HG03097 (cell line): ENCODE measurements around the gene PPIA.
A peak's percentile ranks its signal among the peaks of the same experiment; 100 is the strongest.
"Not testable (repeated sequence)": the region's sequence is repeated elsewhere in the genome, so short reads cannot be mapped to it uniquely, and the experiment has no call there.

Experiments
- ATAC-seq: cut with Tn5 transposase; IDR thresholded peaks from one replicate; pipeline ENCODE4 v1.9.1; 2021; ENCODE audit not compliant: unreplicated experiment, low FRiP score

Gene PPIA

DNA sequence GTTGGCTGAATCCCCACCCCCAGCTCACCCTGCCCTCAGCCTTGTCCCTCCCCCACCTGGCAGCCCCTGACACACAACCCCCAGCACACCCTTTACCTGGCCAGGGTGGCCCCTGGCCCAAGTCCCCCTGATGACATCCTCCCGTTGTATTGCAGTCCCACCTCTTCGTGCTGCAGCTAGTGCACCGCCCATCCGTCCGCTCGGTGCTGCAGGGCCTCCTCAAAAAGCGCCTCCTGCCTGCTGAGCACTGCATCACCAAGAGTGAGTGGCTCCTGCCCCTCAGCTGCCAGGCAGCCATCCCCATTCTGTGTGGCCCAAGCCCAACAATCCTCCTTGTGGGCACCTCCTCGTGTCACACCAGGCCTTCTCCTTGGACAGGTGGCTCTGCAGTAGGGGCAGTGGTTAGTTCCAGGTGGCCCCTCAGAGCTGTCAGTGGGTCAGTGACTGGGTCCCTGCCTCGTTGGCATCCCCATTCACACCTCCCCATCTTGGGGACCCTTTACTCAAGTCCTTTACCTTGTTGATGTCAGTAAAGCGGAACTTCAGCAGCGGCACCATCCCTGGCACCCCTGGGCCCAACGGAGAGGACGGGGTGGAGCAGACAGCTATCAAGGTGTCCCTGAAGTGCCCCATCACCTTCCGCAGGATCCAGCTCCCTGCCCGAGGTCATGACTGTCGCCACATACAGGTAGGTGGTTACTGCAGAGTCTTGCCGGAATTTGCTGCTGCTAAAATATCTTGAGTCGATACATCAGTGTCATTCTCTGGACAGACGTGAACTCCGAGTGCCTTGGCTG lies 33.6 kb upstream of the PPIA start:
- no peak for ATAC-seq

DNA sequence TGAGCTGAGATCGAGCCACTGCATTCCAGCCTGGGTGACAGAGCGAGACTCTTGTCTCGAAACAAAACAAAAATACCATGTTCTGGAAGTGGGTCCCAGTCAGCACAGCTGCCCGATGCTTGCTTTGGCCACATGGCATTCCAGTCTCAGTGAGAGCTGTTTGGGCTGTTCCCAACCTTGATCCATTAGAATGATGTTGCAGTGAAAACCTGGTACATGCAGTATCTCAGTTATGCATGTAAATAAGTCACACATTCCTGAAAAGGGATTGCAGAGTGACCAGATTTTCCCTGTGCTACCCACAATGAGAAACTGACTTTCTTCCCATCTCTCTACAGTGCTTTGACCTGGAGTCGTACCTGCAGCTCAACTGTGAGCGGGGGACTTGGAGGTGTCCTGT lies 32.4 kb upstream of the PPIA start:
- no peak for ATAC-seq

DNA sequence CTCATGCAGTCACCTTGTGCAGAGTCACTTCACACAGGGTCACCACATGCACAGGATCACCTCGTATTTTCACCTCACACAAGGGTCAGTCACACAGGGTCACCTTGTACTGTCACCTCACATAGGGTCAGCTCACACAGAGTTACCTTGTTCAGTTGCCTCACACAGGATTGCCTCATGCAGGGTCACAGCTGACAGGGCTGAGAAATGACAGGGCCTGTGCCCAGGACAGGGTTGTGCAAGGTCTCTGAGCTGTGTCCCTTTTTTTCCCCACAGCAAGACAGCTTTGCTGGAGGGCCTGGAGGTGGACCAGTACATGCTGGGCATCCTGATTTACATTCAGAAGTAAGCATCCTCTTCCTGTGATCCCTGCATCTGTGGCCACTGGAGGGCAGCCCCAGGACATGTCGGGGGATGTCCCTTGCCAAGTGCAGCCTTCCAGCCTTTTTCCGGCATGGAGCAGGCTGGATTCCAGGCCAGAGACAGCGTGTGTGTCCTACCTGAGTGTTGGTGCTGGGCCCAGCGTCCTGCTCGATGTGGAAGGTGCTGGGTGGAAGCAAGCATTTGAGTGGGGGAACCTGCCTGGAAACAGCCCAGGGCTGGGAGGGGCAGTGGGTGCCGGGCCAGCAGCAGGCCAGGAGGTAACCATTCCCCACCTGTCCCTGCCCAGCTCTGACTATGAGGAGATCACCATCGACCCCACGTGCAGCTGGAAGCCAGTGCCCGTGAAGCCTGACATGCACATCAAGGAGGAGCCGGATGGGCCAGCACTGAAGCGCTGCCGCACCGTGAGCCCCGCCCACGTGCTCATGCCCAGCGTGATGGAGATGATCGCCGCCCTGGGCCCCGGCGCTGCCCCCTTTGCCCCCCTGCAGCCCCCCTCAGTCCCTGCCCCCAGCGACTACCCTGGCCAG lies 31.6 kb upstream of the PPIA start:
- ATAC-seq, result no peak

DNA sequence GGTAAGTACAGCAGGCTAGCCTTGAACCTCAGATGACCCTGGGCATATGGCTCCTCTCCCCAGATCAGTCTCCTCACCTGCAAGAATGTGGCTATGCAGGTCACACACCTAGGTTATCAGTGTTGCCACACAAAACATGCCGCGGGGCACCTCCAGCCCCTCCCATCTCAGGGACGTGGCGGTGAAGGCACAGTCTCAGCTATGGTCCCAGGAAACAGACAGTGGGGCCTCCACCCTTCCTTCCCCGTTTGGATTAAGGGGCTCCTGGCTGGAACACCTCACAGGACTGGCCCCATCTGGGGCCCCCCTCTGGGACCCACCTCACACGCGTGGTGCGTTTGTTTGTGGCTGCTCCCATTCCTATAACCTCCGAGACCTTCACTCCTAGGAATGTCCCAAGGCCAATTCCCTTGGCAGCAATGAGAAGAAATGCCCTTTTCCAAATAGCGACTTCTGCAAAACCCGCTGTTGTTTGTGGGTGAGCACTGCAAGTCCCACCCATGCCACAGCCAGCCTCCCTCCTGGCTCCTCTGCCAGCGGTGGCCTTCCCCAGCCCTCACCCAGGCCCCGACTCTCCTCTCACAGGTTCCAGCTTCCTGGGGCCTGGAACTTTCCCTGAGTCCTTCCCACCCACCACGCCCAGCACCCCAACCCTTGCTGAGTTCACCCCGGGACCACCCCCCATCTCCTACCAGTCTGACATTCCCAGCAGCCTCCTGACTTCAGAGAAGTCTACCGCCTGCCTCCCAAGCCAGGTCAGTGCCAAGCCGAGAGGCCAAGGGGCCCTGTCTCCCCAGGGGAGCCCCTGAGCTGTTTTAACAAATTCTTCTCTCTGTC lies 30.7 kb upstream of the PPIA start:
- no peak for ATAC-seq

DNA sequence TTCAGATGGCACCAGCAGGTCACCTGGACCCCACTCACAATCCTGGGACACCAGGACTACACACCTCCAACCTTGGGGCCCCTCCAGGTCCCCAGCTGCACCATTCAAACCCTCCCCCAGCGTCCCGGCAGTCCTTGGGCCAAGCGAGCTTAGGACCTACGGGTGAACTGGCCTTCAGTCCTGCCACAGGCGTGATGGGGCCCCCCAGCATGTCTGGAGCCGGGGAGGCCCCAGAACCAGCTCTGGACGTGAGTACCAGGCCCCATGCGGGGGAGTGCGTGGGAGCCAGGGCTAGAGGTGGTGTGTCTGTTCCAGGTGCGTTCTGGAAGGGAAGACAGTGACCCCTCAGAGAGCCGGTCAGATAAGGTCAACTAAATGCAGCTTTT lies 30.1 kb upstream of the PPIA start:
- no peak for ATAC-seq

DNA sequence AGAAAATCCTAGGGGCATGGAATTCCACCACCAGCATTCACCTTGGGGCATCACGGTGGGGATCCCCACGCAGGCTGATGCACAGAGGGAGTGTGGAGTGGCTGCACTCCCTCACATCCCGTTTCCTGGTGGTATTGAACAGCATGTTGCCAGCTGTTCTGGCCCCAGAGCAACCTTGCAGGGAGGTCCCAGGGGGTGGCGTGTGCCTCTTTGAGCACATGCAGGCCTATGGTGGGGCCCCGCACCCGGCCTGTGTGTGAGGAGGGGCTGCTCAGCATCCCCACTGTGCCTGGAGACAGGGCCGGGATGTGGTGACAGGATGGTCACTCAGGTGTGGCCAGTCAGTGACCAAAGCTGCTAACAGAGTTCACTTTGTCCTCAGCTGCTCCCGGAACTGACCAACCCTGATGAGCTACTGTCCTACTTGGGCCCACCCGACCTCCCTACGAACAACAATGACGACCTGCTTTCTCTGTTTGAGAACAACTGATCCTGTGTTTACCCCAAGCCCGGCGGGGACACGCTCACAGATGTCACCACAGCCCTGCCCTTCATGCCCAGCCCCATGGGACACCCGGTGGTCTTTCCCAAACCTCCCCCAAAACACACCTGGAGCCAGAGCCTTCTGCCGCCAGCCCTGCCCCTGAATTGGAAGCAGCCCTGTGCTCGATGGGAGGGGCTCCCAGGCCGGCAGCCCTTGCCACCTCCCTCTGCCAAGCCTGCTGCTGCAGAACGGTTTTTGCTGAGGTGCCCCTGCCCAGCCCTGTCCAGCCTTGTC lies 29.2 kb upstream of the PPIA start:
- no peak for ATAC-seq

DNA sequence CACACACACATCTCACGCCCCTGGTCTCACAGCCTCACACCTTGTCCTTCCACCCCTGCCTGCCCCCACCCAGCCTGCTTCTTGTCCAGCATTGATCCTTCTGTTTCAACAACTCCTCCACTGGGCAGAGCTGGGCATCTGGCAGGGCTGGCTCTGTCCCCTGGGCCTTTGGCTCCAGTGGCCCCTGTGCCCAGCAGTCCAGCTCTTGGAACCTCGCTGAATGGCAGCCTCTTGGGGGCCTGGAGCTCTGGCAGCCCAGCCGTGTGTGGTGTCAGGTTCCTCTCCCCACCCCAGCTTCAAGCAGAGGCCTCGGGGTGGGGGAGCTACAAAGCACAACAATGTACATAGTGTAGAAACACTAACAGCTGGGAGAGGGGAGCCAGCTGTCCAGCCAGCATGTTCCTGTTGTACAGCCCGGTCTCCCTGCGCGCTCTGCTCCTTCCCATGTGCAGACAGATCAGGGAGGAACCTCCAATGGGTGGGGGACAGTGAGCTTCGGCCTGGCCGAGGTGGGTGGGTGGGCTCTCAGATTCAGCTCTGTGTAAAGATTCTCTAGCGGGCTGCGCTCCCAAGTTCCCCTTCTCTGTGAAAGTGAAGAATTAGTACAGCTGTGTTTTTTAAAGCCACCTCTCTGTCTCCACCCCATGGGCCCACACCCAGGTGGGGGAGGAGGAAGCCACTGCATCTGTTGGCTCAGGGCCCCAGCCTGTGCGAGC lies 28.4 kb upstream of the PPIA start:
- ATAC-seq, result no peak

DNA sequence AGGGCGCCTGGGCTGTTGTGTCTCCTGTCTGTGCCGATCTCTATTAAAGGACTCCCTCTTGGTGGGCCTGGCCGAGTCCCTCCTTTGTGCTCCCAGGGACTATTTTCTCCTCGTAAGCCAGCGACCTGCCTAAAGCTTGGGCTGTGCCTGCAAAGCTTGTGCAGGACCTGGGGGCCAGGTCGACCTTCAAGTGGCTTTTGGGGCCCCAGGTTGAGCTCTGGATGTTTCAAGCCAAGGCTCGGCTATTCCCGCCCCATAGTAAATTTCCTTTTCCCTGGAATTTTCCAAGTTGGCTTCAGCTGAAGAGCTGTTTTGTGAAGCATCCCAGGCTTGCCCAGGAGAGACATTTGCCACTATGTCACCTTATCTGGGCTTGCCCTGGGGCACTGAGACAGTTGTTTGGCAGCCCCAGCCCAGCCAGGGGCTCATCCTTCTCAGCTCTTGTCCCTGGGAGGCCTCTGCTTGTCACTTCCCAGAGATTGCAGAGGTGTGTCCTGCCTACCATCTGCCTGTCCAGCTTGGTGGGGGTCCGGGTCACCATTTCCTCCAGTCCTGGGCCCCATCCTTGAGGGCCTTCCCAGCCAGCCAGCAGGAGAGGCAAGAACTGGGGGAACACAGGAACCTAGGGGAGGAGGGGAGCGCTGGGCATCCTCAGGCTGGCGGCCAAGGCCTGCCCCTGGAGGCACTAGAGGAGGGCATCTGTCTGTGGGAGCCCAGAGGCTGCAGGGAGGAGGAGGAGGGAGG lies 27.7 kb upstream of the PPIA start:
- ATAC-seq, result no peak

DNA sequence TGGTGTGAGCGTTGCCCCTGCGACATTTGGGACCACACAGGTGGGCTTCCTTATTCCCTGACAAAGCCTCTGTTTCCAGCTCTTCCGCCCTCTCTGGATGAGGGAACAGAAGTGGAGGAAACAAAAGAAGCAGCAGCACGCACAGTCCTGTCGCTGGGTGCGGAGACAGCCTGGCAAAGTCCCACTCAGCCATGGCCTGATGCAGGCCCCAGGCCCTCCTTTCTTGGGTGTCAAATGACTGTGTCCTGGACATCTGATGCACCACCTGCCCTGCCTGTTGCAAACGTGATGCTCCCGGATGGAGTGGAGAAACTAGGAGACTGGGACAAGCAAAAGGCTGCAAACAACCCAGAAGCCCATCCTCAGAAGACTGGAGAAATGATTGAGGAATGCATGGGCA lies 27.1 kb upstream of the PPIA start:
- no peak for ATAC-seq

DNA sequence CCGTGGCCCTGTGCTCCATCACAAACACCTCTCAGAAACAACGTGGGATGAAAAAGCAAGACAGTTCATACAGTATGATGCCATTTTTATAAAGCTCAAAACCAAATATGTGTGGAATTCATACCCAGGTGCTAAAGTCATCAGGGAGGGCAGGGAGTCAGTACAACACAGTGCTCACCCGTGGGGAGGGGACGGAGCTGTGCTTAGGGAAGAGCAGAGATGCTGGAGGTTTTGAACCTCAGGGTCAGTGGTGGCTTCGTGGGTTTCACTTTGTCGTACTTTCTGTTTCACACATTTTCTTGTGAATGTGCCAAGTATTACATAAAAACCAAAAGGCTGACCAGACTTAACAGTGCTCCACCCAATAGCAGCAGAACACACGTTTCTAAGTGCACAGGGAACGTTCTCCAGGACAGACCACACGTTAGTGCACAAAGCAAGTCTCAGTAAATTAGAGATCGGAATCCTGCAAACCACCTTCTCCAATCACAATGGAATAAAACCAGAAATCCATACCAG lies 26.6 kb upstream of the PPIA start:
- ATAC-seq, result peak; percentile 60

DNA sequence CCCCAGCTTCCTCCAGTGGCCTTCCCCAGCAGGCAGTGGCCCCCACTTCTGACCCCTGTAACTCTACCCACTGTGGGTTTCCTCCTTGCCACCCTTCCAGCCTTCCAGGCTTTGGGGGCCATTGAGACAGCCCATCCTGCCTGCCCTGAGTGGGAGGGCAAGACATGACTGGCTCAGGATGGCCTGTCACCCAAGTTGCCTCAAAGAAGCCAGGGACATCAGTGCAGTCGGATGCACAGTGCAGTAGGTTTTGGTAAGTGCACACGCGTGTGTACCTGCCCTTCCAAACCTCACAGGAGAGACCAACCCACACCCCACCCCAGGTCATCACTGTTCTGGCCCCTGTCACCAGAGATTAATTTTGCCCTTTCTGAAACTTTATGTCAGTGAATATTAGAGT lies 25.1 kb upstream of the PPIA start:
- no peak for ATAC-seq

DNA sequence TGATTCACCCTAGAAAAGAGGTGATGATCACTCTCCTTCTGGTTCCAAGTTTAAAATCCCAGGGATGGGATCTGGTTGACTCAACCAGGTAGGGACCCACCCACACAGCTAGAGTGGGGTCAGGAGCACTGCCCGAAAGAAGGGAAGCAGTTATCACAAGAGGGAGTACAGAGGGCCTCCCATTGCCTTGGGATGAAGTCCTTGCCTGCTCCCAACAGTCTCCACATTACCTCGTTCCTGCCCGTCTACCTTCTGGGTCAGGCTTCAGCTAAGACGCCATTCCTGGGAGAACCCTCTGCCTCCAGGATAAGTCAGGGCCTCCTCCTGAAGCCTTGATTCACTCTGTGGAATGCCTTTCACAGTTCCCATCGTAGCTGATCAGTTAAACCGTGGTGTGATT lies 24.0 kb upstream of the PPIA start:
- no peak for ATAC-seq

DNA sequence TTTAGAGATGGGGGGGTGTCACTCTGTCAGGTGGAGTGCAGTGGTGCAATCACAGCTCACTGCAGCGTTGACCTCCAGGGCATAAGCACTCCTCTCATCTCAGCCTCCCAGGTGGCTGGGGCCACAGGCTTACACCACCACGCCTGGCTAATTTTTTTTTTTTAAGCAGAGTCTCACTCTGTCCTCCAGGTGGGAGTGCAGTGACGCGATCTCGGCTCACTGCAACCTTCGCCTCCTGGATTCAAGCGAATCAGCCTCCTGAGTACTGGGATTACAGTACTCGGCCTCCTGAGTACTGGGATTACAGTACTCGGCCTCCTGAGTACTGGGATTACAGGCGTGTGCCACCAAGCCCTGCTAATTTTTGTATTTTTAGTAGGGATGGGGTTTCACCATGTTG lies 23.6 kb upstream of the PPIA start:
- ATAC-seq, result no peak

DNA sequence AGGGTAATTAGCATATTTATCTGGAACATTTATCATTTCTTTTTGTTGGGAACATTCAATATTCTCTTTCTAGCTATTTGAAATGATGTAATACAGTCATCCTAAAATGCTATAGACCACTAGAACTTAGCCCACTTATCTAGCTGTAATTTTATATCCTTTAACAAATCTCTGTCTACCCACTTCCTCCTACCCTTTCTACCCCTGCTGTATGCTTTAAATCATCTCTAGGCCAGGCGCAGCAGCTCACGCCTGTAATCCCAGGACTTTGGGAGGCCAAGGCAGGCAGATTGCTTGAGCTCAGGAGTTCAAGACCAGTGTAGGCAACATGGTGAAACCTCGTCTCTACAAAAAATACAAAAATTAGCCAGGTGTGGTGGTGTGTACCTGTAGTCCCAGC lies 22.0 kb upstream of the PPIA start:
- not testable (repeated sequence) for ATAC-seq

DNA sequence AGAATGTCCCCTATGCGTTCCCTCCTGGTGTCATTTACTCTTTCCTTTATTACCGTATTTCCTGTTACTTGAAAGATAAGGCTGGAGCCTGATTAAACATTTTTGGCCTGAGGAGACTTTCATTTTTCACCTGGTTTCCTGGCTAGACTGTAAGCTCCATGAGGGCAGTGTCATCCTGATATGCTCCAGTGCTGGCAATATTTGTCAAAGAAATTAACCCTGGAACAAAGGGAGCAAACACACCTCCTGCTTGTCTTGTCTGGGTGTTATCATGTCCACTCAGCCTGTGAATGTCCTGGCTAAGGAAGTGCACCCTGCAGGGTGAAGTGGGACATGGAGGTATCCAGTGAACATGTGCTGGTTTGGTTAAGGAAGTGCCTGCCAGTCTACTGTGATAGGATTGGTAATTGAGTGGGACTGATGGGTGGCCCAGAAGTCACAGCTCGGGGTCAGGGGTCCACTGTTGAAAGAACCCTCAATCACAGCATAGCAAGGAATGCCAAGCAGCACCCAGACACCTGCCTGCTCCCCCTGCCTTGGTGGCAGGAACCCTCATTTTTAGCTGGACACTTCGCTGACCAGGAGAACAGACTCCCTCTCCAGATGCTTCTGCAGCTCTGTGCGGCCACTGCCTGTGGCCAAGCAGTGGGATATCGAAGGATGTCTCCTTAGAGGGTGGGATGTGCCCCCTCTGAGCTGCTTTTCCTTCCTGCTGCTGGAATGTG lies 20.9 kb upstream of the PPIA start:
- ATAC-seq, result no peak

DNA sequence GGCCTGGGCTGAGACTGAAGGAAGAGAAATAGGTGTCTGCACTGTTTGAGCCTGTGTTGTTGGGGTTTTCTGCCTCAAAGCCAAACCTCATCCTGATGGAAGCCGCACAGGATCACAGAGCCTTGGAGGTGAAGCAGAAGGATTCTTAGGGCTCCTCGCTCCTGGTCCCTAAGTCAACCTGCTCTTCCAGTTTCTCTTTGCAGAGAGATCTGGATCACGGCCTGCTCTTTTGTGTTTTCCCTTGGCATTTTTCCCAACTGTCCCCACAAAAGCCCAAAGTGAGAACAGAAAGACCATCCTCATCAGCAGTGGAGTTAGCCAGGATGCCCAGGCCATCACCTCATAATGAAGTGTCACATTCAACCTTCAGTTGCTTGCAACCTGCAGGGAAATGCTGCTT lies 20.3 kb upstream of the PPIA start:
- no peak for ATAC-seq

DNA sequence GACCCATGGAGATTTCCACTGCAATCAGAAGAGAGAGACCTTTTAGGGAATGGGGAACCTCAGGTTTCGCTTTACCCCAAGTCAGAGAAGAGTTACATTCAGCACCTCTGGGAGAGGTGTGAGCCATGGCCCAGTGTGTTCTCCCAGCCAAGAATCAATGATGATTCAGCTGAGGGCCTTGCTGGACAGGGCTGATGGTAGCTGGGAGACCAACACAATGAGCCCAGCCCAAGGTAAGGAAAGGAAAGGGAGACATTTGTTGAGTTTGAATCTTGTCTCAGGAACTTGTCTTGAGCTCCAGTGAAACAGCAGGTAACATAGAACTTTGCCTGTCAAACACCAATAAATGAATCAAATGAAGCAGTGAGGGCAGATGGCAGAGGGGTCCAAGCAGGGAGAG lies 14.0 kb upstream of the PPIA start:
- no peak for ATAC-seq

DNA sequence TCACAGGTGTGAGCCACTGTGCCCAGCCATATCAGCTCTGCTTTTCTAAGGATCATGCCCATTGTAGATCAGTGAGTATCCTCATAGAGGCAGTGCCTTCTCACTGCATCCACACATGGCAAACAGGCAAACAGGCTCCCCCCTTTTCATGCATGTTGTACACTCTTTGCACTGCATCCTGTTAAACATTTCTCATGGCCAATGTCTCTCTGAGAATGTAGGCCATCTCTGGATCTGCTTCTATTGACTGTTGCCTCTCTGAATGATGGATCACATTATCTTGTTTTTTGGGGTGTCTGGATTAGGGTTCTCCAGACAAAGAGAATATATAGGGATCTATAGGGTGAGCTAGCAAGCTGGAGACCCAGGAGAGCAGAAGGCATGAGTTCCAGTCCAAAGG lies 13.1 kb upstream of the PPIA start:
- ATAC-seq, result no peak
